HUES6 (cell line): ENCODE measurements around the gene SMYD4.
"Not testable (repeated sequence)": the region's sequence is repeated elsewhere in the genome, so short reads cannot be mapped to it uniquely, and the experiment has no call there.

Experiments used
- H3K27ac ChIP-seq: 2 replicates; pipeline ENCODE4 v1.7.0; 2013; ENCODE audit warnings: low read depth, mild to moderate bottlenecking, low read length, inconsistent platforms
- H3K27me3 ChIP-seq: 2 replicates; pipeline ENCODE4 v1.6.1; 2013; ENCODE audit warnings: low read length; ENCODE audit not compliant: control insufficient read depth, insufficient read depth
- H3K36me3 ChIP-seq: 2 replicates; pipeline ENCODE4 v1.6.1; 2013; ENCODE audit warnings: low read length; ENCODE audit not compliant: control insufficient read depth, insufficient read depth
- H3K4me1 ChIP-seq: 2 replicates; pipeline ENCODE4 v1.6.1; 2013; ENCODE audit warnings: low read length; ENCODE audit not compliant: control insufficient read depth, insufficient read depth
- H3K4me3 ChIP-seq: 2 replicates; pipeline ENCODE4 v1.5.1; 2013; ENCODE audit warnings: low read depth, low read length
- H3K9ac ChIP-seq: one replicate; pipeline ENCODE4 v1.6.1; 2013; ENCODE audit warnings: mild to moderate bottlenecking, low read length
- H3K9me3 ChIP-seq: 2 replicates; pipeline ENCODE4 v1.6.1; 2013; ENCODE audit warnings: low read depth, low read length; ENCODE audit not compliant: control insufficient read depth, insufficient read depth

SMYD4 gene

GRCh38 chr17:1752425-1753262 is 77.1 kb downstream of the SMYD4 start:
- Histone ChIP-seq H3K27ac (no peak overlapping the region), H3K27me3 (no peaks in the 10 kb centered on the region), H3K4me1 (peaks cover 12% of the 10 kb centered on the region), H3K9me3 (no peaks in the 10 kb centered on the region), H3K36me3 (no peaks in the 10 kb centered on the region), H3K4me3 (no peak overlapping the region), H3K9ac (no peak overlapping the region)

- no peaks in the 10 kb centered on the region for H3K36me3 ChIP-seq
- no peaks in the 10 kb centered on the region for H3K9me3 ChIP-seq
- H3K9ac ChIP-seq = no peak overlapping the region
- H3K27ac ChIP-seq = no peak overlapping the region
- peaks cover 15% of the 10 kb centered on the region for H3K4me1 ChIP-seq
- no peaks in the 10 kb centered on the region for H3K27me3 ChIP-seq
- no peak overlapping the region for H3K4me3 ChIP-seq
Observed at GRCh38 chr17:1750628-1751027, 79.1 kb downstream of the SMYD4 start.

GRCh38 chr17:1746975-1747543 is 82.6 kb downstream of the SMYD4 start:
- peaks cover 2% of the 10 kb centered on the region; the same call in 1 of the 2 replicates for H3K9me3 ChIP-seq
- no peaks in the 10 kb centered on the region for H3K36me3 ChIP-seq
- H3K27me3 ChIP-seq = no peaks in the 10 kb centered on the region; the same call in 1 of the 2 replicates
- H3K9ac ChIP-seq = no peak overlapping the region
- H3K27ac ChIP-seq = no peak overlapping the region
- peaks cover 8% of the 10 kb centered on the region; the same call in 1 of the 2 replicates for H3K4me1 ChIP-seq
- H3K4me3 ChIP-seq = no peak overlapping the region

DNA sequence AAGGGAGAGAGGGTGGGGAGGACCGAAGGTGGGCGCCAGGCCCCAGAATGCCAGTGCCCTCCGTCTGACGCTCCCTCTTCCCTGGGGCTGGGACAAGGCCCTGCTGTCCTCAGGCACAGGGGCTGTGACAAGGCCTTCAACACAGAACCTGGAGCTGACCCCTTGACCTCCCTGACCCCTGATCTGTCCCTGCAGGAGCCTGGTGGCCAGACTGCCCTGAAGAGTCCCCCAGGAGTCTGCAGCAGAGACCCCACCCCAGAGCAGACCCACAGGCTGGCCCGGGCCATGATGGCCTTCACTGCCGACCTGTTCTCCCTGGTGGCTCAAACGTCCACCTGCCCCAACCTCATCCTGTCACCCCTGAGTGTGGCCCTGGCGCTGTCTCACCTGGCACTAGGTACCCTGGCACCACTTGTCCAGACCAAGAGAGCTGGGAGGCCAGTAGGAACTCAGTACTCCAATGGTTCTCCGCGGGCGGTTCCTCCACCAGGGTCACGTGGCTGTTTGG is 84.1 kb downstream of the SMYD4 start:
- peaks cover 7% of the 10 kb centered on the region; the same call in 1 of the 2 replicates for H3K9me3 ChIP-seq
- no peaks in the 10 kb centered on the region for H3K36me3 ChIP-seq
- H3K4me3 ChIP-seq = no peak overlapping the region
- H3K9ac ChIP-seq = no peak overlapping the region
- H3K4me1 ChIP-seq = peaks cover 8% of the 10 kb centered on the region; the same call in 1 of the 2 replicates
- H3K27me3 ChIP-seq = no peaks in the 10 kb centered on the region; the same call in 1 of the 2 replicates
- no peak overlapping the region for H3K27ac ChIP-seq

DNA sequence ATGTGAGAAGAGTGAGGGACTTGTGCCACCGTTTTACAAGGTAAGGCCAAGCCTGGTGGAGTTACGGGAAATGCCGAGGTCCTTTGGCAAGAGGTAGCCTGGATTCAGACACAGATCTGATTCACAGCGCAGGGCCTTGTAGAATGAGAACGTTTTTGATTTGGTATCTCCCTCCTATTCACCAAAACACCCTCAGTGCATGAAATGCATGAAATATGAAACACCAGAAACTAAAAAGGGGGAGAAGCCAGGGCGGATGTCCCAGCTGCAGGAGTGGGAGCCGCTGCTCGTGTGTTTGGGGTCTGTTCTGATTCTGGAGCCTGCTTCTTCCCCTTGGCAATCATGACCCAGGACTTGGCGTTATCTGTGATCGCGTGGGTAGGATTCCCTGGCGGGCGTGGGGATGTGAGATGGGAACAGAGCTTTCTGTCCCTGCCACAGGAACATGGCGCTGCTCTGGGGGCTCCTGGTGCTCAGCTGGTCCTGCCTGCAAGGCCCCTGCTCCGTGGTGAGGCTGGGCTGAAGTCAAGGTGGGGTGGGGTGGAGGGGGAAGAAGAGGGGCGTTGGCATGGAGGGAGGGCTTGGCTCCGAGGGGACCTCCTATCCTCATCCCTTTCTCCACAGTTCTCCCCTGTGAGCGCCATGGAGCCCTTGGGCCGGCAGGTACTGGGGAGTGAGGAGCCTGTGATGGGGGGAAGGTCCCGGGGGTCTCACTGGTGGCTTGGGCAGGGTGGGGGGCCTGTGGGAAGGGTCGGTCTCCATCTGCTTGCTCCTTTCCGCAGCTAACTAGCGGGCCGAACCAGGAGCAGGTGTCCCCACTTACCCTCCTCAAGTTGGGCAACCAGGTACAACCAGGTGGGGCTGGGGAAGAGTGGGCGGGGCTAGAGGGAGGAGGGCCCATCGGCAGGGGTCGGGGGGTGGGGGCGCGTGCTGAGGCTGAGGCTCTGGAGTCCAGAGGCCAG is 84.9 kb downstream of the SMYD4 start:
- Histone ChIP-seq H3K27ac (no peak overlapping the region), H3K9ac (no peak overlapping the region), H3K27me3 (no peaks in the 10 kb centered on the region; the same call in 1 of the 2 replicates), H3K36me3 (no peaks in the 10 kb centered on the region), H3K4me3 (no peak overlapping the region), H3K9me3 (peaks cover 7% of the 10 kb centered on the region; the same call in 1 of the 2 replicates), H3K4me1 (peaks cover 8% of the 10 kb centered on the region; the same call in 1 of the 2 replicates)

DNA sequence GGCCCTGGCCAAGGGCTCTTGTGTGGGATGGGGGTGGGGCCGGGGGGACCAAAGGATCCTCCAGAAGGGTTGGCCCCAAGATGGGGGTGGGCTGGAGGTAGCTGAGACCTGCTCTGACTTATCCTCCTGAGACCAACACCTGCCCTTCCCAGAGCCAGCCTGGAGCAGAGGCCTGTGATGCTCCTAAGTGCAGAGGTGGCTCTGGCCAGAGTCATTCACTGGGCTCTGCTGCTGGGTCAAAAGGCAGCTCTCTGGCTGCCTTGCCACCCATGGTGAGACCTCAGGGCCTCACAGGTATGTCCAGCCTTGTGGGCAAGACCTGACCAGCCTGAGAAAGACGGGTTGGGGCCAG is 86.6 kb downstream of the SMYD4 start:
- Histone ChIP-seq H3K4me3 (no peak overlapping the region), H3K36me3 (no peaks in the 10 kb centered on the region), H3K9ac (no peak overlapping the region), H3K9me3 (peaks cover 9% of the 10 kb centered on the region; the same call in 1 of the 2 replicates), H3K27ac (no peak overlapping the region), H3K27me3 (no peaks in the 10 kb centered on the region; the same call in 1 of the 2 replicates), H3K4me1 (peaks cover 8% of the 10 kb centered on the region; the same call in 1 of the 2 replicates)

GRCh38 chr17:1742371-1743087 is 87.2 kb downstream of the SMYD4 start, which contains the start of gene SERPINF2:
Gene SERPINF2 (plus strand): TSS chr17:1742871. CDS start chr17:1744996, 2,125 bp downstream.
- no peaks in the 10 kb centered on the region; the same call in 1 of the 2 replicates for H3K27me3 ChIP-seq
- H3K9me3 ChIP-seq = peaks cover 9% of the 10 kb centered on the region; the same call in 1 of the 2 replicates
- no peak within 1 kb of the TSS for H3K27ac ChIP-seq
- peaks cover 8% of the 10 kb centered on the region; the same call in 1 of the 2 replicates for H3K4me1 ChIP-seq
- H3K36me3 ChIP-seq = peaks cover under 1% of the 10 kb centered on the region; the same call in 1 of the 2 replicates
- no peak within 1 kb of the TSS for H3K4me3 ChIP-seq
- H3K9ac ChIP-seq = no peak within 1 kb of the TSS

DNA sequence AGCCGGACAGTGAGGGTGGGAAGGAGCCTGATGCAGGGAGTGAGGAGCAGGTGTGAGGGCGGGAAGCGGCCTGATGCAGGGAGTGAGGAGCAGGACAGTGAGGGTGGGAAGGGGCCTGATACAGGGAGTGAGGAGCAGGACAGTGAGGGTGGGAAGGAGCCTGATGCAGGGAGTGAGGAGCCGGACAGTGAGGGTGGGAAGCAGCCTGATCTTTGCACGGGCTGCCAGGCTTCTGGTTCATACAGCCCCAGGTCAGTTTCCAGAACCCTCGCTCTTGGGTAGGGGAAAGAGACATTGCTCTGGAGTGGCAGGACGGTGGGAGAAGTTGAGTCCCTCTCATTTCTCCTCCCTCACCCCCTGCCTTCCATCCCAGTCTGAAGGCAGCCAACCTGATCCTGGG is 87.8 kb downstream of the SMYD4 start:
- H3K9me3 ChIP-seq, H3K27ac ChIP-seq, H3K27me3 ChIP-seq, H3K9ac ChIP-seq, H3K36me3 ChIP-seq, H3K4me3 ChIP-seq, H3K4me1 ChIP-seq: not testable (repeated sequence)

GRCh38 chr17:1737531-1738291 is 92.0 kb downstream of the SMYD4 start:
- H3K4me1 ChIP-seq = peaks cover 9% of the 10 kb centered on the region; the same call in 1 of the 2 replicates
- H3K4me3 ChIP-seq = no peak overlapping the region
- H3K27ac ChIP-seq = no peak overlapping the region
- H3K27me3 ChIP-seq = no peaks in the 10 kb centered on the region; the same call in 1 of the 2 replicates
- H3K9ac ChIP-seq = no peak overlapping the region
- H3K9me3 ChIP-seq = peaks cover 9% of the 10 kb centered on the region; the same call in 1 of the 2 replicates
- peaks cover 6% of the 10 kb centered on the region for H3K36me3 ChIP-seq
